A172 (cell line): ENCODE data around the gene SPRR2F. TPM values are rescaled to one million over a fixed set of nuclear protein-coding genes. Genes with fewer than 3 reads are reported as not detected.

Experiments used
- DNase-seq: peaks from one replicate; pipeline ENCODE4 v3.0.0-alpha.2; 2015; ENCODE audit warnings: low spot score
- total RNA-seq: library from RNA; depleted of rRNA; stranded (reverse); fragments of >200 nt; shearing (Covaris generic); gene quantifications from 2 replicates; pipeline ENCODE4 v1.2.3, GENCODE V29; 2014; rRNA removed

SPRR2F gene
- total RNA-seq, 1 experiment from 2014 or later = not detected

GRCh38 chr1:153072806-153073726, 40.2 kb downstream of the SPRR2F start:
- no peak for DNase-seq

DNA sequence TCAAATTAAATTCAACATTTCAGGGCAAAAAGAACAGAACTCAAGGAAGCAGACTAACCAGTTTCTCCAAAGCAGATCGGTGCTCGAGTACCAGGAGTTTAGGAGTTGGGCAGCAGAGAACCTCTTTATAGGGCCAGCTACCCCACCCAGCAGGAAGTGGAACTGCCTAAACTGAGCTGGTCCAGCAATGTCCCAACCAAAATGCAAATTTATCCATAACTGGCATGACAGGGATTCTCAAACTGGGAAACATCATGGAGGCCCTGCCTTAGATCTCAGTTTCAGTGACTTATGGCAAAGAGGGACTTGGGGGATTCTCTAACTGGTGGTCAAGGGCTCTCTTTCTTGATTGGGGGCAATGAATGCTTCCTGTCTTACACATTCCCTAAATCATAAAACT, 41.8 kb downstream of the SPRR2F start, which contains the start of gene SPRR2B:
TSS of gene SPRR2B (minus strand) at position 101 of the 400 bp plus-strand sequence. CDS start 772 bp downstream, outside the sequence.
- DNase-seq = no peak

DNA sequence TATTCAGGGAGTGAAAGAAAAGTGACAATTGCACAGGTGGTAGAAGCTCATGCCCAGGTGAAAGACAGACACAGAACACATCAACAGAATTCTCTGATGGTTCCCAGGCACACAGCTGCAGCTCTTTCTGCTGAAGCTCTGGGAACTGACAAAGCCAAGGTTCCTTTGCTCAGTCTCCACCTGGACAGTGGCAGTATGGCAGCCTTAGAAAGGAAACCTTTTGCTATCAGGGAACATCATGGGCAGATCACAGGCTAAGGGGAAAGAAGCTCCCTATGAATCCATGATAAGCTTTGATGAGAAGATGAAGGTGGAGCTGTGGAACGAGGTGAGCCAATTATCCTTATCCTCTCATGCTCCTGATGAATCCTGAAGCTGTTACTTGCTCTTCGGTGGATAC, 43.1 kb downstream of the SPRR2F start:
- DNase-seq = no peak

Other genes starting within 250 kb of the SPRR2F start
- gene SMCP, start 235.2 kb downstream of the SPRR2F start, total RNA-seq = not detected in 2 replicates
- not detected in 2 replicates for gene IVL, start 205.0 kb downstream of the SPRR2F start, total RNA-seq
- not detected in 2 replicates for gene SPRR5, start 166.3 kb downstream of the SPRR2F start, total RNA-seq
- not detected in 2 replicates for gene SPRR4, start 142.9 kb downstream of the SPRR2F start, total RNA-seq
- gene SPRR1A, start 129.4 kb downstream of the SPRR2F start, total RNA-seq = not detected in 2 replicates
- gene SPRR3, start 111.8 kb downstream of the SPRR2F start, total RNA-seq = not detected in 2 replicates
- gene SPRR1B, start 82.3 kb downstream of the SPRR2F start, total RNA-seq = not detected in 2 replicates
- gene SPRR2D, start 72.4 kb downstream of the SPRR2F start, total RNA-seq = not detected in 2 replicates
- gene SPRR2A, start 56.0 kb downstream of the SPRR2F start, total RNA-seq = not detected in 2 replicates
- gene SPRR2B, start 41.9 kb downstream of the SPRR2F start, total RNA-seq = not detected in 2 replicates
- gene SPRR2E, start 19.0 kb downstream of the SPRR2F start, total RNA-seq = not detected in 2 replicates
- gene SPRR2G, start 37.4 kb upstream of the SPRR2F start, total RNA-seq = not detected in 2 replicates
- not detected in 2 replicates for gene LELP1, start 89.9 kb upstream of the SPRR2F start, total RNA-seq
- not detected in 2 replicates for gene PRR9, start 104.1 kb upstream of the SPRR2F start, total RNA-seq
- gene LORICRIN, start 146.2 kb upstream of the SPRR2F start, total RNA-seq = not detected in 2 replicates
- not detected in 2 replicates for gene PGLYRP3, start 199.4 kb upstream of the SPRR2F start, total RNA-seq
- not detected in 2 replicates for gene PGLYRP4, start 235.3 kb upstream of the SPRR2F start, total RNA-seq
- gene S100A9, start 244.3 kb upstream of the SPRR2F start, total RNA-seq = not detected in 2 replicates